Stimulated activated CD8-positive, alpha-beta memory T cell treated with anti-CD3 and anti-CD28 coated beads, Interleukin-15, amount 100 ng/mL, for 4 hours (primary cell): ENCODE measurements around the gene RARS1.

Experiments
- DNase-seq, 2 donors: peaks; one replicate each; pipeline ENCODE4 v3.0.0-alpha.2; 2020; ENCODE audit warnings: low read depth in 2 of 2

The RARS1 gene

DNA sequence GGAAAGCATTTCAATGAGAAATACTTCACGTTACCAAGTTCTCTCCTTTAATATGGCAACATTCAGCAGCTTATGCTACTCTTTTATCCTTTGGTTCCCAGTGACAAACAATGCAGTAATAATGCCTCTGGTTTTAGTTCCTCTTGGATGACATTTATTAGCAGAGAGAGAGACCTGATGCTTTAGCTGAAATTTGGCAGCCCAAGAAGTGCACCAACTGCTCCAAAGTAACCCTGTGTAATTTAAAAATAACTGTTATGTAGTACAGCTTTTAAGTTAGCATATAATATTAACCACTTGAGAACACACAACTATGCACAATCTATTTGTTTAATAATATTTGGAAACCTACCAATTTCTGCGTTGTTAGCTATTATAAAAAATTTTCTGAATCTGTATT, 71.1 kb downstream of the RARS1 start:
- no peak for DNase-seq

DNA sequence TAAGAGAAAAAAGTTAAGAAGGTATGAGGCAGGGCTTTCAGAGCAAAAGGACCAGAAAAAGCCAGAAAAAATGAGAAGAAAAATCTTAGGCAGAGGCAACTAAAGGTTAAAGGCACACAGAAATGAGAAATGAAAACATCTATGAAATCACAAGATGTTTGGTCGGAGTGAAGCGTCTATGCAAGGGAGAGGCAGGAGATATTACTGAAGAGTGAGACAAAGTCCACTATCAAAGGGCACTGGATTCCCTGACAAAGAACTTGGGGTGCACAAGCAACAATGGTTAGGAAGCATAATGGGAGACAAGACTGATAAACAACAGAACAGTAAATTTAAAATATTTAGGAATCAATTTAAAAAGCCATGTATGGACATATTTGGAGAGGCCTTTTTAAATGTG, 76.0 kb downstream of the RARS1 start:
- DNase-seq, result no peak

DNA sequence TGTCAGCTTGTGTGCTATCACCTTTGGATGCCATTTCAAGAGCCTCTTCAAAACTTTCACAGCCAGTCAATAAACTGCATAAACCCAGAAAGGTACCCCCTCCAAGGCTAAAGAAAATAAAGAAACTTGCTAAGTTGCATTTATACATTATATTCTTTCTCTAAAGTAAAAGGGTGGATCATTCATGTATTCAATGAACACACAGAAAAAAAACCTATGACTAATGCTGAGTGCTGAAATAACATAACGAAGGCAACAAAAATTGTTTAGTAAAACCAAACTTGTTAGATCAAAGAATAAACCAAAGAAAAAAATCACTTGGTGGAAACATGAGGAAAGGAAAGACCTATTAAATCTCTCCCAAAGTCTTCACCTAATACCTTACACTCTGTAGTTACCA, 77.7 kb downstream of the RARS1 start:
- DNase-seq, result no peak

- DNase-seq, result no peak
Observed at GRCh38 chr5:168568738-168569137, 82.5 kb downstream of the RARS1 start.
